WTC11 (cell line): Measurements from ENCODE around the gene C1QTNF1.

ENCODE experiments used
- CBFB ChIP-seq: sonication (generic); formaldehyde crosslinking; IDR thresholded peaks from 2 replicates; pipeline ENCODE4 v1.8.1; 2022; ENCODE audit warnings: mild to moderate bottlenecking, low read depth, missing genetic modification reagents
- CREB1 ChIP-seq: sonication (generic); formaldehyde crosslinking; IDR thresholded peaks from 2 replicates; pipeline ENCODE4 v1.8.0; 2023; ENCODE audit warnings: mild to moderate bottlenecking, missing genetic modification reagents
- CREM ChIP-seq: sonication (generic); formaldehyde crosslinking; IDR thresholded peaks from 2 replicates; pipeline ENCODE4 v1.8.1; 2022; ENCODE audit warnings: mild to moderate bottlenecking, missing genetic modification reagents, moderate library complexity
- CTCF ChIP-seq: fragments of 200-600 bp; IDR thresholded peaks from 2 replicates; pipeline ENCODE4 v1.8.0; 2022; ENCODE audit warnings: antibody characterized with exemption
- FOXP4 ChIP-seq: sonication (generic); formaldehyde crosslinking; IDR thresholded peaks from 2 replicates; pipeline ENCODE4 v1.8.0; 2022; ENCODE audit warnings: mild to moderate bottlenecking, missing genetic modification reagents
- MLX ChIP-seq: sonication (generic); formaldehyde crosslinking; IDR thresholded peaks from 2 replicates; pipeline ENCODE4 v1.8.1; 2023; ENCODE audit warnings: mild to moderate bottlenecking, missing genetic modification reagents, moderate library complexity
- PRDM15 ChIP-seq: sonication (generic); formaldehyde crosslinking; IDR thresholded peaks from 2 replicates; pipeline ENCODE4 v1.8.0; 2022; ENCODE audit warnings: missing genetic modification reagents
- PREB ChIP-seq: sonication (generic); formaldehyde crosslinking; IDR thresholded peaks from 2 replicates; pipeline ENCODE4 v1.8.1; 2022; ENCODE audit warnings: mild to moderate bottlenecking, missing genetic modification reagents, moderate library complexity, borderline replicate concordance
- USF2 ChIP-seq: sonication (generic); formaldehyde crosslinking; IDR thresholded peaks from 2 replicates; pipeline ENCODE4 v1.8.1; 2023; ENCODE audit warnings: mild to moderate bottlenecking, missing genetic modification reagents, moderate library complexity
- ZNF532 ChIP-seq: fragments of 250-450 bp; sonication (Bioruptor Pico); IDR thresholded peaks from 2 replicates; pipeline ENCODE4 v1.9.0; 2021; ENCODE audit warnings: mild to moderate bottlenecking, borderline replicate concordance

GRCh38 chr17:79043931-79044320 is 20.0 kb downstream of the C1QTNF1 start:
- no peak for TF ChIP-seq CREB1 (CRISPR knock-in tag)
- no peak for TF ChIP-seq CTCF
- no peak for TF ChIP-seq CBFB
- TF ChIP-seq PREB = no peak
- TF ChIP-seq FOXP4 (CRISPR knock-in tag) = no peak
- no peak for TF ChIP-seq PRDM15 (CRISPR knock-in tag)
- no peak for TF ChIP-seq MLX
- TF ChIP-seq USF2 = no peak
- TF ChIP-seq CREM (CRISPR knock-in tag) = no peak
- TF ChIP-seq ZNF532 (CRISPR knock-in tag) = no peak
